ENCODE results near the gene LENG1. TPM values are rescaled to one million over a fixed set of nuclear protein-coding genes. Genes with fewer than 3 reads are reported as not detected.

Gene LENG1
- total RNA-seq, 1 experiment from 2014 or later, result 9.0 TPM

DNA sequence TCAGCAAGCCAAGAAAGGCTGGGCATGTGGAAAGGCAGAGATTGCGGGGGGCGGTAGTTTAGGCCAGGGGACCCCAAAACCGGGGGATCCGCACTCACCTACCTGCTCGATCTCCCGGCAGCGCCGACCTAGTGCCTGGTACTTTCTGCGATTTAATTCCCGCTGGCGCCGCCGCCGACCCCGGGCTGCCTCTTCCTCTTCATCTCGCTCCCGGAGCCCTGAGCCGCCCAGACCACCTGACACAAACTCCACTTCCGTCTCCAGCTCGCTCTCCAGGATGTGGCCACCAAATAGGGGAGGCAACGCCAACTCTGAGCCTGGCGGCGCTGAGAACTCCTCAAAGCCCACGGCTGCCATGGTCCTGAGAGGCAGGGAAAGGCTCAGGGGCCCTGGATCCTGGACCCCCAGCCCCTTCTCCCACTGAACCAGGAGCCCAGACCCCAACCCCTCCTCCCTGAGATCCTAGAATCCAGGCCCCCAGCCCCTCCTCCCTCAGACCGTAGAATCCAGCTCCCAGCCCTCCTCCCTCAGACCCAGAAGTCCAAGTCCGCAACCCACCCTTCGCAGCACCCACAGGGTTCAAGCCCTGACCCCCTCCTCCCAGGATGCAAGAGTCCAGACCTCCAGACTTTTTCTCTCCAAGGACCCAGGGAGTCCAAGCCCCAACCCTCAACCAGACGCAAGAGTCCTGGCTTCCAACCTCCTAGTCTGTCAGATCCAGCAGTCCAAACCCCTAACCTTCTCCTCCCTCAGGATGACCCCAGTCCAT lies 45.0 kb downstream of the LENG1 start:
- DNase-seq (ENCODE audit: low read depth), result no peak

- no peak for DNase-seq (ENCODE audit: low read depth)
Observed at GRCh38 chr19:54109651-54110050, 49.9 kb downstream of the LENG1 start.

DNA sequence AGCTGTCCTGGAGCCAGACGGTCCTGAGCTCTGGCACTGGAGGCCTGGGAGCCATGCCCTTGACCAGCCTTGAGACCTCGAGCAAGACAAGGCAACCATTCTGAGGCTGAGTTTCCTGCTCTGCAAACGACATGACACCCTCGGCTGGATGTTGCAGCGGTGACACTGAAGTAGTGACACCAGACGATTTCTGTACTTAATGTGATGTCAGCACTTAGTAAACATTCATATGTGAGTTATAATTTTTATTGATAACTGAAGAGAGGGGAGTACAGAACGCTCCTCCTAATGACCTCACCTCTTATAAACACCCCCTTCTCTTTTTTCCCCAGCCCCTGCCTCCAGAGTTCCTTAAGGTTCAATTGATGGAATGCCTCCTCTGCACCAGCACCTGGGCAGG lies 51.0 kb downstream of the LENG1 start:
- no peak for DNase-seq (ENCODE audit: low read depth)

GRCh38 chr19:54107876-54108490 lies 51.5 kb downstream of the LENG1 start:
- no peak for DNase-seq (ENCODE audit: low read depth)

DNA sequence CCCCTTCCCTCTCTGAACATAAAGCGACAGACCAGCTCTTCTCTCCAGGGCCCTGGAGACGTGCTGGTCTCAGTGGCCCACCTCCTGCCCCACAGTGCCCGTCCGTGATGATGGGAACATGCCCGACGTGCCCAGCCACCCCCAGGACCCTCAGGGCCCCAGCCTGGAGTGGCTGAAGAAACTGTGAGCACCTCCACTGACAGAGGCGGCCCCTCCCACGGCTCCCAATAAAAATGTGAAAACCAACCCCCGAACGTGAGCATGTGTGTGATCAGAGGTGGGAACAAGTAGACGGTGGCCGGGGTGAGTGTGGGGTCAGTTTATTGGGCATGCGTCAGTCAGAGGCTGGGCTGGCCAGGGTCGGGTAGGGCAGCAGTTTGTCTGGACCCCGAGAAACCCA lies 52.8 kb downstream of the LENG1 start:
- no peak for DNase-seq (ENCODE audit: low read depth)

DNA sequence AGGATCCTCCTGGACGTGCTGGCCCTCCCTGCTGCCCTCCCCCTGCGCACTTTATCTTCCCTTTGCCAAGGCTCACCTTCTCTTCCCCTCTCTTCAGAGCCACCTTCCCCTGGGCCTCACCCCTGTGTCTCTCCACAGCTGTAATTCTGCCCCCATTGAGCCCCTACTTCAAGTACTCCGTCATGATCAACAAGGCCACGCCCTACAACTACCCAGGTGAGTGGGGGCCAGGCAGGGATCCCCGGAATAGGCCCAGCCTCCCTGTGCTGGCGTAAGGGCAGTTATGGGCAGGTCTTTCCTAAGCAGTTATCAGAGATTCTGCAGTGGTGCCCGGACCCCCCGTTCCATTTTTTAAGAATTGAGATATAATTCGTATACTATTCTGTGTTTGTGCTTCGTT lies 53.7 kb downstream of the LENG1 start:
- no peak for DNase-seq (ENCODE audit: low read depth)

Other genes with a start within 250 kb of the LENG1 start
- gene CACNG8, start 196.8 kb downstream of the LENG1 start, total RNA-seq (2014; rRNA removed; shearing (Covaris generic)), result 0.45 and 1.4 TPM in 2 replicates
- gene CACNG6, start 168.1 kb downstream of the LENG1 start, total RNA-seq (2014; rRNA removed; shearing (Covaris generic)), result 0.23 TPM in 1 of 2 replicates, not detected in the other
- 0.74 and 0.84 TPM in 2 replicates for gene VSTM1, start 95.8 kb downstream of the LENG1 start, total RNA-seq (2014; rRNA removed; shearing (Covaris generic))
- not detected in 2 replicates for gene TARM1, start 78.4 kb downstream of the LENG1 start, total RNA-seq (2014; rRNA removed; shearing (Covaris generic))
- 0.19 and 1.2 TPM in 2 replicates for gene OSCAR, start 58.9 kb downstream of the LENG1 start, total RNA-seq (2014; rRNA removed; shearing (Covaris generic))
- 40.8 and 67.5 TPM in 2 replicates for gene NDUFA3, start 56.9 kb downstream of the LENG1 start, total RNA-seq (2014; rRNA removed; shearing (Covaris generic))
- gene TFPT, start 44.1 kb downstream of the LENG1 start, total RNA-seq (2014; rRNA removed; shearing (Covaris generic)), result 17.6 and 19.7 TPM in 2 replicates
- gene PRPF31, start 44.0 kb downstream of the LENG1 start, total RNA-seq (2014; rRNA removed; shearing (Covaris generic)), result 102 and 104 TPM in 2 replicates
- 20.4 and 30.3 TPM in 2 replicates for gene CNOT3, start 22.0 kb downstream of the LENG1 start, total RNA-seq (2014; rRNA removed; shearing (Covaris generic))
- 1.2 TPM in 1 of 2 replicates, not detected in the other for gene TMC4, start 13.4 kb upstream of the LENG1 start, total RNA-seq (2014; rRNA removed; shearing (Covaris generic))
- gene MBOAT7, start 29.9 kb upstream of the LENG1 start, total RNA-seq (2014; rRNA removed; shearing (Covaris generic)), result 82.4 and 104 TPM in 2 replicates
- gene TSEN34, start 31.6 kb upstream of the LENG1 start, total RNA-seq (2014; rRNA removed; shearing (Covaris generic)), result 67.2 and 72.8 TPM in 2 replicates
- gene RPS9, start 41.1 kb upstream of the LENG1 start, total RNA-seq (2014; rRNA removed; shearing (Covaris generic)), result 2,721 and 3,393 TPM in 2 replicates
- not detected in 2 replicates for gene LILRB3, start 63.3 kb upstream of the LENG1 start, total RNA-seq (2014; rRNA removed; shearing (Covaris generic))
- not detected in 2 replicates for gene LILRA6, start 83.1 kb upstream of the LENG1 start, total RNA-seq (2014; rRNA removed; shearing (Covaris generic))
- not detected in 2 replicates for gene LILRB5, start 97.6 kb upstream of the LENG1 start, total RNA-seq (2014; rRNA removed; shearing (Covaris generic))
- gene LILRB2, start 121.4 kb upstream of the LENG1 start, total RNA-seq (2014; rRNA removed; shearing (Covaris generic)), result not detected in 2 replicates
- not detected in 2 replicates for gene LILRA5, start 153.4 kb upstream of the LENG1 start, total RNA-seq (2014; rRNA removed; shearing (Covaris generic))
- gene LILRA4, start 179.4 kb upstream of the LENG1 start, total RNA-seq (2014; rRNA removed; shearing (Covaris generic)), result not detected in 2 replicates
- gene LAIR1, start 205.2 kb upstream of the LENG1 start, total RNA-seq (2014; rRNA removed; shearing (Covaris generic)), result not detected in 2 replicates

All from HT1080 (cell line).